OCI-LY1 (cell line): ENCODE data around the gene IQCF2.

ENCODE experiments used
- H2AFZ ChIP-seq: fragments of 200-600 bp; sonication (generic), shearing (Covaris generic); 2 replicates; pipeline ENCODE4 v1.6.0; 2014; ENCODE audit warnings: antibody characterized with exemption, mild to moderate bottlenecking, low read length
- H3F3A ChIP-seq: fragments of 200-600 bp; sonication (generic), shearing (Covaris generic); 2 replicates; pipeline ENCODE4 v1.6.0; 2014; ENCODE audit warnings: mild to moderate bottlenecking, antibody characterized with exemption, low read length, moderate library complexity; ENCODE audit not compliant: insufficient read depth
- H3K27ac ChIP-seq: fragments of 200-600 bp; sonication (generic); 2 replicates; pipeline ENCODE4 v1.5.1; 2014; ENCODE audit warnings: low read length, mixed run types, mild to moderate bottlenecking, low read depth; ENCODE audit not compliant: poor library complexity, severe bottlenecking
- H3K27me3 ChIP-seq: fragments of 200-600 bp; sonication (generic); 2 replicates; pipeline ENCODE4 v1.6.0; 2014; ENCODE audit warnings: antibody characterized with exemption, mild to moderate bottlenecking, low read length, moderate library complexity; ENCODE audit not compliant: insufficient read depth
- H3K36me3 ChIP-seq: fragments of 200-600 bp; sonication (generic); 2 replicates; pipeline ENCODE4 v1.6.1; 2014; ENCODE audit warnings: mild to moderate bottlenecking, antibody characterized with exemption, low read length, moderate library complexity, mixed read lengths; ENCODE audit not compliant: insufficient read depth
- H3K4me1 ChIP-seq: fragments of 200-600 bp; sonication (generic); 2 replicates; pipeline ENCODE4 v1.5.1; 2014; ENCODE audit warnings: mild to moderate bottlenecking, low read length, moderate library complexity; ENCODE audit not compliant: insufficient read depth, severe bottlenecking
- H3K4me2 ChIP-seq: fragments of 200-600 bp; sonication (generic), shearing (Covaris generic); 2 replicates; pipeline ENCODE4 v1.6.1; 2014; ENCODE audit warnings: low read length
- H3K4me3 ChIP-seq: fragments of 200-600 bp; sonication (generic); 2 replicates; pipeline ENCODE4 v1.5.1; 2014; ENCODE audit warnings: low read length, low read depth, mild to moderate bottlenecking, mixed read lengths; ENCODE audit not compliant: poor library complexity, severe bottlenecking
- H3K79me2 ChIP-seq: fragments of 200-600 bp; shearing (Covaris generic); 2 replicates; pipeline ENCODE4 v1.6.1; 2016; ENCODE audit warnings: mixed run types, low read length, mixed read lengths; ENCODE audit not compliant: insufficient read depth
- H3K9ac ChIP-seq: fragments of 200-600 bp; sonication (generic), shearing (Covaris generic); 2 replicates; pipeline ENCODE4 v1.6.1; 2014; ENCODE audit warnings: mild to moderate bottlenecking, low read length, mixed read lengths
- H3K9me2 ChIP-seq: fragments of 200-600 bp; sonication (generic), shearing (Covaris generic); 2 replicates; pipeline ENCODE4 v1.6.1; 2014; ENCODE audit warnings: low read depth, mild to moderate bottlenecking, low read length, mixed read lengths
- H3K9me3 ChIP-seq: fragments of 200-600 bp; shearing (Covaris generic); 2 replicates; pipeline ENCODE4 v1.6.1; 2014; ENCODE audit warnings: low read length, mixed read lengths
- H4K20me1 ChIP-seq: fragments of 200-600 bp; sonication (generic), shearing (Covaris generic); 2 replicates; pipeline ENCODE4 v1.6.0; 2016; ENCODE audit warnings: mild to moderate bottlenecking, low read length; ENCODE audit not compliant: insufficient read depth
- CTCF ChIP-seq: fragments of 200-600 bp; sonication (generic), shearing (Covaris generic); IDR thresholded peaks from 2 replicates; pipeline ENCODE4 v1.5.1; 2017; ENCODE audit warnings: mild to moderate bottlenecking, antibody characterized with exemption, low read length, moderate library complexity, mixed read lengths
- EZH2 ChIP-seq: fragments of 200-600 bp; sonication (generic), shearing (Covaris generic); IDR thresholded peaks from 2 replicates; pipeline ENCODE4 v1.8.0; 2017; ENCODE audit warnings: borderline replicate concordance, mixed run types, mild to moderate bottlenecking, antibody characterized with exemption, low read length, moderate library complexity, mixed read lengths

Gene IQCF2

GRCh38 chr3:51830345-51830744 lies 31.1 kb upstream of the IQCF2 start:
- Histone ChIP-seq H3K36me3 (no peaks in the 10 kb centered on the region), H3K9me3 (no peaks in the 10 kb centered on the region), H3K4me1 (no peaks in the 10 kb centered on the region), H3K9ac (no peak overlapping the region), H3K4me3 (no peak overlapping the region), H2AFZ (no peak overlapping the region), H3K79me2 (no peaks in the 10 kb centered on the region), H3K27me3 (no peaks in the 10 kb centered on the region), H4K20me1 (no peaks in the 10 kb centered on the region), H3K27ac (no peak overlapping the region), H3F3A (no peaks in the 10 kb centered on the region), H3K4me2 (no peak overlapping the region), H3K9me2 (no peaks in the 10 kb centered on the region)
- TF ChIP-seq EZH2 (no peak), CTCF (no peak)

GRCh38 chr3:51830836-51831385 lies 30.5 kb upstream of the IQCF2 start:
- TF ChIP-seq CTCF (no peak), EZH2 (no peak)
- H3K27me3 ChIP-seq = no peaks in the 10 kb centered on the region
- H4K20me1 ChIP-seq = no peaks in the 10 kb centered on the region
- no peaks in the 10 kb centered on the region for H3K79me2 ChIP-seq
- no peaks in the 10 kb centered on the region for H3K4me1 ChIP-seq
- H3K9ac ChIP-seq = no peak overlapping the region
- no peaks in the 10 kb centered on the region for H3K36me3 ChIP-seq
- H3K4me2 ChIP-seq = no peak overlapping the region
- no peak overlapping the region for H2AFZ ChIP-seq
- H3K9me3 ChIP-seq = no peaks in the 10 kb centered on the region
- H3K9me2 ChIP-seq = no peaks in the 10 kb centered on the region
- no peak overlapping the region for H3K4me3 ChIP-seq
- no peaks in the 10 kb centered on the region for H3F3A ChIP-seq
- H3K27ac ChIP-seq = no peak overlapping the region

- Histone ChIP-seq H3K27ac (no peak overlapping the region), H3K4me2 (no peak overlapping the region), H3K4me1 (no peaks in the 10 kb centered on the region), H3K9ac (no peak overlapping the region), H3K36me3 (no peaks in the 10 kb centered on the region), H2AFZ (no peak overlapping the region), H4K20me1 (no peaks in the 10 kb centered on the region), H3K9me2 (no peaks in the 10 kb centered on the region), H3K27me3 (no peaks in the 10 kb centered on the region), H3K9me3 (no peaks in the 10 kb centered on the region), H3K4me3 (no peak overlapping the region), H3F3A (no peaks in the 10 kb centered on the region), H3K79me2 (no peaks in the 10 kb centered on the region)
- TF ChIP-seq EZH2 (no peak), CTCF (no peak)
These were observed 24.8 kb upstream of the IQCF2 start for GRCh38 chr3:51836606-51837005.
